ENCODE data around the gene MYOF.

GRCh38 chr10:93369588-93370164, 112.5 kb downstream of the MYOF start:
- TF ChIP-seq CTCF (optimal IDR thresholded peaks at IDR 0.05 in 1 of 3, IDR thresholded peaks at IDR 0.05 in 1 of 3, conservative IDR thresholded peaks at IDR 0.05 in 1 of 3; ENCODE audit: extremely low read depth in 1 of 3, insufficient read depth in 2 of 3, low read length in 3 of 3) = no peak
- TF ChIP-seq EZH2 (IDR thresholded peaks at IDR 0.05; ENCODE audit: low read length) = no peak
